HG02571 (cell line): ENCODE results near the gene TMEM254.
"Not testable (repeated sequence)": the region's sequence is repeated elsewhere in the genome, so short reads cannot be mapped to it uniquely, and the experiment has no call there.

Source experiments
- ATAC-seq: cut with Tn5 transposase; IDR thresholded peaks from one replicate; pipeline ENCODE4 v1.9.1; 2021; ENCODE audit warnings: mild to moderate bottlenecking, moderate library complexity; ENCODE audit not compliant: unreplicated experiment

Gene TMEM254, protein sequence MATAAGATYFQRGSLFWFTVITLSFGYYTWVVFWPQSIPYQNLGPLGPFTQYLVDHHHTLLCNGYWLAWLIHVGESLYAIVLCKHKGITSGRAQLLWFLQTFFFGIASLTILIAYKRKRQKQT

DNA sequence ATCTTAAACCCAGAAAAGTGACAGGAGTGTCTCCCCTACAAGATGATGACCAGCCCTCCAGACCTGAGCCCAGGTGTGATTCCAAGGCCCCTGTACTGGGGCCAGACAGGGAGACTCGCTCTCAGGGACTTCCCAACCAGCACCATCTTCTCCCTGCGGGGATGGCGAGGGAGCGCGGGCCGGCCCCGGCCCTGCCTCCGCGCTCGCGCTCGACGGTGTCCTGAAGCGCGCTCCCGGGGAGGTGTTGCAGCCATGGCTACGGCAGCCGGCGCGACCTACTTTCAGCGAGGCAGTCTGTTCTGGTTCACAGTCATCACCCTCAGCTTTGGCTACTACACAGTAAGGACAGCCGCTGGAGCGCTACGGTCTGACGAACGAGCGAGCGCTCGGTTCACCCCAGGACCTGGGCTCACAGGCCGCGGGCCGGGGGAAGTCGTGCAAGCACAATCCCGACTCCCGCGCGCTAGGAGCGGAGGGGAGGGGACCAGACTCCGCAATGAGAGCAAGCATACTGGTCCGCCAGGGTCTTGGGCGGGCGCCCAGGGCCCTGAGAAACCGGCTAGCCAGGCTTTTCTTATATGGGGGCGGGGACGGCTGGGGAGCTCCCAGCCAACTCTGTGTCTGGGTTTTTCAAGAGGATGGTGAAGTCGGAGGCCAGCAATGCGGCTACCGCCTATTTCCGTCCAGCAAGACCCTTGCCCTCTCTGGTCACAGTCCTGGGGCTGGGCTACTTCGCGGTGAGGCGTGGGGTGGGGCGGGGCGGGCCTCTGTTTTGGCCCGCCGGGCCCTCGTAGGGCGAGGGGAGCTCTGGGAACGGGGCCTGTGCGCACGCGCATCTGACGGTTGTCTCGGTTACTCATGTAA, at the start of gene TMEM254:
Gene TMEM254 (plus strand): TSS at position 218 of the 864 bp plus-strand sequence. CDS start 35 bp downstream, at position 253.
- peak; percentile 84 for ATAC-seq

DNA sequence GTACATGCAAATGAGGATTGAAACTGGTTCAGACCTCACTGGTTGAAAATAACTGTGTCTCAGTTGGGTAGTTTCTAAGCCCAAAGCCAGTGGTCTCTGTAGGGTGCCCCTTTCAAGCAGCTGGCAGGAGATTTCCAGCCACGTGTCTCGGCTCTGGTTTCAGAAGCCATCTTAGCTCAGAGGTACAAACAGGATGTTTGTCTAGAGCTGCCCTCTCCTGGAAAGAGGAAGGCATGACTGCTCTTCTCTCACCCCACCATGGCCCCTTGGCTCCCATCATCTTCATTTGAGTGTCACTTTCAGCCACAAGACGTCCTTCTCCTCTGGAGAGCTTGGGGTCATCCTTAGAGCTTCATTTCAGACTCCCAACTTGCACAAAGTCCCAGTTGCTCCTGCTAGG, 49.3 kb upstream of the TMEM254 start:
- not testable (repeated sequence) for ATAC-seq

DNA sequence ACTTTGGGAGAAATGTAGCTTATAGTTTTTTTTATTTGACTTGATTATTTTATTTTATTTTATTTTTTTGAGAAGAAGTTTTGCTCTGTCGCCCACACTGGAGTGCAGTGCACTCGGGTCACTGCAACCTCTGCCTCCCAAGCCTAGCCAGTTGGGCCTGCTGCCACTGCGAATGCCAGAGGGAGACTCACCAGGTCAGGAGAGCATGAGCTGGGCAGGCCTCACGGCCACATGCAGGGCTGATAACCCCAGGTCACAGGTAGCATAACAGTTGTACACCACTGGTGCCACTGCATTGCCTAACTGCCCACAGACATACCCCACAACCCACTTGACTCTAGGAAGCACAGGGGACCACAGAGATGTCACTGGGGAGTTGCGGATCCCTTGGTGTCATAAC, 48.6 kb upstream of the TMEM254 start:
- ATAC-seq = not testable (repeated sequence)

DNA sequence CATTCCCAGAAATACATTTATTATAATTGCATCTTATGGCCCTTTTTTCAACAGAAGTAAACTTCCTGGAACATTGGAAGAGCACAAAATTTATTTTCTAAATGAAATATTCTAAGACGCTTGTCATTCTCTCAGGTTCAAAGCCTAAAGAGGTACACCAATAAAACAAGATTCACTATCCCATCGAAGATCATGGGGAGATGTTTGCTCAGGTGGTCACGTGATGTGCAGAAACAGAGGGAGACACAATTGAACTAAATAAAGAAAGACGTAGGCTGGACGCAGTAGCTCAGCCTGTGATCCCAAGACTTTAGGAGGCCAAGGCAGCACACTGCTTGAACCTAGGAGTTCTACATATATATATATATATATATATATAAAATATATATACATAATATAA, 46.0 kb upstream of the TMEM254 start:
- ATAC-seq = no peak

DNA sequence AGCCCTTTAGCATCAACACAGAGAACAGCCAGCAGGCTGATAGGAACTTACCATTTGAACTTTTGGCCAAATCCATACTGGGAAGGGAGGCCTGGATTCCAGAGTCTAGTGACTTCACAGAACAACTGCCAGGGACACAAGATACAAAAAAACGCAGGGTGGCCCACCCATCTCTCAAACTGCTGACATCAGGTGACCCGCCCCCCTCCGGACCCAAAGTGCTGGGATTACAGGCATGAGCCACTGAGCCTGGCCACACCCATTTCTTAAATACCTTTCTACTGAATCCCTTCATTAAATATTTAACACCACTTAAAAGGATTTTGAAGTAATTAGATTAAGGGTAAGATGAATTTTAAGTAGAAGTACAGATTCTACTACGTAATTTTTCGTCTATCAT, 43.7 kb upstream of the TMEM254 start:
- not testable (repeated sequence) for ATAC-seq

DNA sequence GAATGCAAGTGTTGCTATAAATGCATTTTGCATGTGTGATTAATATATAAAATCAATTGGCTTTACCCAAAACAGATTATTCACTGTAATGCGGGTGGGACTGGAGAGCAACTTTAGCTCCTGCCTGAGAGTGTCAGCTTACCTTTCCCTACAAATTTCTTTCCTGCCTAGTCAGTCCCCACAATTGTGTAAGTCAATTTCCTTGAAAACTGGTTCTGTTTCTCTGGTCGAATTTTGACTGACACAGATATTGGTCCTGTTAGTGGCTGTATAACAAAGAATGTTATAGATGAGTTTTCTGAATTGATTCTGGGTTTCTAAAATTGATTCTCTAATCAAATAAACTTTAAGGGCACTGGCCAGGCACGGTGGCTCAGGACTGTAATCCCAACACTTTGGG, 43.0 kb upstream of the TMEM254 start:
- not testable (repeated sequence) for ATAC-seq

DNA sequence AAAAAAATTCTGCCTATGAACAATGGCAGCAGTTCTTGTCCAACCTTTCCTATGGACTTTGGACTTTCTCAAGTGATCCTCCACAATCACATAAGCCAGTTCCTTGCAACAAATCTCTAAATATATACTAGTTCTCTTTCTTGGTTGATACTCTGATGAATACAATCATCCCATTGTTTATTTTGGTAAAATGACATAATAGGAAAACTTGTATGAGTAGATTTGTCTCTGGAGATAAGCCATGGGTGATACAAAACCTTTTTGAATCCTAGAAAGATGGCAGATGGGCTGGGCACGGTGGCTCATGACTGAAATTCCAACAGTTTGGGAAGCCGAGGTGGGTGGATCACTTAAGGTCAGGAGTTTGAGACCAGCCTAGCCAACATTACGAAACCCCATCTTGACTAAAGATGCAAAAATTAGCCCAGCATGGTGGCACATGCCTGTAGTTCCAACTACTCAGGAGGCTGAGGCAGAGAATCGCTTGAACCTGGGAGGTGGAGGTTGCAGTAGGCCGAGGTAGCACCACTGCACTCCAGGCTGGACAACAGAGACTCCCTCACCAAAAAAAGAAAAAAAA, 41.5 kb upstream of the TMEM254 start:
- not testable (repeated sequence) for ATAC-seq

DNA sequence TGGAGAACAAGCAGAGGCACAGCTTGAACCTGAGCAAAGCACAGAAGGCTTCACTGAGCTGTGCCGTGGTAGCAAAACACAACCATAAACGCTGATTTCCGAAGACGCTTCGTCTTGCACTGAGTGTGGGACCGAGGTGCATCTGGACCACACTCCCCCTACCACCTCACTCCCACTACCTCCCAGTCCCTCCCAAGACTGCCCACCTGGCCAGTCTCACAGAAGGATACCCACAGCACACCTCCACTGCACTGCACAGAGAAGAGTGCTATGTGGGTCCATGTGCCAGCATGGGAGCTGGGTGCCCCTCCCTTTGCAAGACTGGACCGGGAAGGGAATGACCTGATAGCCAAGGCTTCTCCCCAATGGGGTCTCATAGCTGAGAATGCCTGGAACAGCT, 40.2 kb upstream of the TMEM254 start:
- not testable (repeated sequence) for ATAC-seq

DNA sequence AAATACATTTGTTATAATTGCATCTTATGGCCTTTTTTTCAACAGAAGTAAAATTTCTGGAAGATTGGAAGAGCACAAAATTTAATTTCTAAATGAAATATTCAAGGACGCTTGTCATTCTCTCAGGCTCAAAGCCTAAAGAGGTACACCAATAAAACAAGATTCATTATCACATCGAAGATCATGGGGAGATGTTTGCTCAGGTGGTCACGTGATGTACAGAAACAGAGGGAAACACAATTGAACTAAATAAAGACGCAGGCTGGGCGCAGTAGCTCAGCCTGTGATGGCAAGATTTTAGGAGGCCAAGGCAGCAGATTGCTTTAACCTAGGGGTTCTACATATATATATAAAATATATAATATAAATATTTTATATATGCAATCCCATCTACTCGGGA, 37.3 kb upstream of the TMEM254 start:
- no peak for ATAC-seq

DNA sequence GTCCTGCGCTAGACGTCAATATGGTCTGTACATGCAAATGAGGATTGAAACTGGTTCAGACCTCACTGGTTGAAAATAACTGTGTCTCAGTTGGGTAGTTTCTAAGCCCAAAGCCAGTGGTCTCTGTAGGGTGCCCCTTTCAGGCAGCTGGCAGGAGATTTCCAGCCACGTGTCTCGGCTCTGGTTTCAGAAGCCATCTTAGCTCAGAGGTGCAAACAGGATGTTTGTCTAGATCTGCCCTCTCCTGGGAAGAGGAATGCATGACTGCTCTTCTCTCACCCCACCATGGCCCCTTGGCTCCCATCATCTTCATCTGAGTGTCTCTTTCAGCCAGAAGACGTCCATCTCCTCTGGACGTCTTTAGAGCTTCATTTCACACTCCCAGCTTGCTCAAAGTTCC, 33.5 kb upstream of the TMEM254 start:
- not testable (repeated sequence) for ATAC-seq

DNA sequence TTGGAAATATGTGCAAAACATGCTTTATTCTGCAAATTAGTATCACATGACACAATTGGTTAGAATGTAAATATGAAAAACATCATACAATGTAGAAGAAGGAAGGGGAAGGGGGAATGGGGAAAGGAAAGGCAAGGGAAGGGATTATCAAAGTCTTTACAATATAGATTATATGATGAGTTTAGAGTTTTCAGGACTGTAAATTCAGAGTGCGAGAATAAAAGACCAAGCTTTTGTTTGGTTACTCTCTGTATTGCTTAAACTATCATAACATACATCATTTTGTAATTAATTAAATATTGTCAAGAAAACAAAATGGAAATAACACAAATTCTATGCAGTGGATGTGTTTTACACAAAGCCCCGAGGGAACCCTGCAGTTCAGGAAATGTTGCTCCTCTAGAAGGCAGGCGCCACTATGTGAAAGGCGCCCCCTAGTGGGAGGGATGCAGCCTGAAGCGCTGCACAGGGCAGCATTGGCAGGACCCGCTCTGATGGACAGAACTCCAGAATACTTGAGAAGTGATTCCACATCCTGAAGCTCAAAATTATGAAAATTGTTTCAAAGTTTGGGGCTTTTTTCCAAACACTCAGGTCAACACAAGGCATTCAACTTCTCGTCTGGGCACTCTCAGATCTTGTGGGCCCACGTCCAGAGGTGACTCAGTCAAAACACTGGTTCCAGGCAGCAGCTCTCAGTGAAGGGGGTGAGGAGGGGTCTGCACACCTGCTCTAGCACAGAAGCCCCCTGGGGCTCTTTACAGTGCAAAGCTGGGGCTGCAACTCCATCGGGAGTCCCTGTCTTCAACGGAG, 31.6 kb upstream of the TMEM254 start:
- ATAC-seq = no peak

DNA sequence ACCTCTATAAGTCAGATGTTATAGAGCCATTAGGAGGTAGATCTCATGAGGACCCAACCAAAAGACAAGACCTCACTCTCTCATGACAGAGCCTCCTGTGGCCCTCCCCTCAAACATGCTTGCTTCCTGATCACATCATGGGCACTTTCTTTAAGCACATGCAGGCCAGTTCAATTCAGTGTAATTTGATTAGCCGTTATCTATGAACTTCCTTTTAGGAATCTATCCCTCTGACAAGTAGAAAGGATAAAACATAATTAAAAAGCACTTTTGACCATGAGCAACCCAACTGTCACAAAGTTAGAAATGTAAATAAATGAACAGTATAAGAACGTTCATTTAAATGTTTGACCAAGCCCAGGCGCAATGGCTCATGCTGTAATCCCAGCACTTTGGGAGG, 27.7 kb upstream of the TMEM254 start:
- ATAC-seq = no peak

DNA sequence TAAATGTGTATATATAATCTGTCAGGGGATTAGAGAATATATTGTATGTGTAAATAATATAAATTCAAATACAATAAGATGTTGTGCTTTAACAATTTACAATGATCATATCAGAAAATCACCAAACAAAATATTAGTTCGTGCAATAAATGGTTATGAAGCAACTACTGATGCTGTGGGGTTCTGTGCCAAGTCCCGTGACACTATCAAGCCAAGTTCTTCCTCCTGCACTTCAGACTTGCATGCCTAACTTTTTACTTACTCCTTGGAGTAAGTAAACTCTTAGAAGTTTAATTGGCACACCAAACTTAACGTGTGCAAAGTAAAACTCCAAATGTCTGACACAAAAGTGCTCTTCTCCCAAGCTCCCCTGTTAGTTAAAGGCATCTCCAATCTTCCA, 26.5 kb upstream of the TMEM254 start:
- no peak for ATAC-seq

DNA sequence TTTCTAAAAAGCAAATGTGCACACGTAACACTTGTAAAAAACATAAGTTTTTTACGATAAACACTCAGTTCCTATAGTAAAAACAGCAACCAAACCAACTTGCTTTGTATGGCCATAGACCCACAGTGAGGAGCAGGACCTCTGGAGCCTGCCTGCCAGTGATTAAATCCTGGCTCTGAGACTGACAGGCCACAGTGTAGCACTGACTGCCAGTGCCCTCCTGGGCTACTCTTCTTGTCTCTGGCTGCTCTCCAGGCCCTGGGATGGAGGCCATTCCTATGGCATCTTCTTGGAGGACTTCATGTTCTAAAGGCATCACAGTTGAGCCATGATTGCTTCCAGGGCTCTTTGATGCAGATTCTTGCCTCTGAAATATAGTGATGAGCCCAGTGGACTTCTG, 22.7 kb upstream of the TMEM254 start:
- ATAC-seq = no peak

DNA sequence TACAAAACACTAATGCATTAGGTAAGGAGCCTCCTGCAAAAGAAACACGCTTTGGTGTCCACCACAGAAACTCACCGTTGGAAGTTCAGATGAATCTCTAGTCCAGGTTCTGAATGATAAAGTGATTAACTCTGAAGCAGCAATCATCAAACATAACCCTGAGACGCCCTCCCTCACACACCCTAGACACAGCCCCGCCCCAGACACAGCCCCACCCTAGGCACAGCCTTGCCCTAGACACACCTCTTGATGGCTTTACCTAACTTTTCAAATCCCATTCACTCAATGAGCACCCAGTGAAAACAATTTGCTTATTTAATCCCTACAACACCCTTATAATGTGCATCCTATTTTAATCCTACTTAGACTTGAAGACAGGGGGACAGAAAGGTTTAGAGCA, 21.3 kb upstream of the TMEM254 start:
- ATAC-seq = no peak

DNA sequence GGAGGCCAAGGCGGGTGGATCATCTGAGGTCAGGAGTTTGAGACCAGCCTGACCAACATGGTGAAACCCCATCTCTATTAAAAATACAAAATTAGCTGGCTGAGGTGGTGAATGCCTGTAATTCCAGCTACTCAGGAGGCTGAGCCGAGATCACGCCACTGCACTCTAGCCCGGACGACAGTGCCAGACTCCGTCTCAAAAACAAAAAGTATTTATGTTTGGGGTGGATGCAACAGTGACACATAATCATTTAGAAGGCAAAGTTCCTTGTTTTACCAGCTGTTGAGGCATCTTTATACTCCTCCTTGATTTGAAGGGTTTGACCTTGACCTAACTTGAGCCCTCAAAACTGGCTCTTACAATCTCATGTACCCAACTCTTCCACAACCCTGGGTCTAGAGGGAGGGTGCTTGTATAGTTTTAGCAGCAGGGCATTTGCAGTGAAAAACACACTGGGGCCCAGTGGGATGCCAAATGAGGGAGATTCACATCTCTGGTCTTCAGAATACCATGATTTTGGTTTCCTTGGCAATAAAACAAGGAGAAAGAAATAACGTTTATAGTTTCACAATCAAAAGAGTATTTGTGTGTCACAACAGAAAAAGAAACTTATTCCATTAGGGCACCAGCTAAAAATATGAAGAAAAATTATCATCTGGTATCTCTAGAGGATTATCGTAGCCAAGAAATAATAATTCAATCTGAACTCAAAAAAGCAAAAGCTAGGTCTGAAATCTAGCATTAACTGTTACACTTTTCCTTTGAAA, 14.2 kb upstream of the TMEM254 start:
- no peak for ATAC-seq

DNA sequence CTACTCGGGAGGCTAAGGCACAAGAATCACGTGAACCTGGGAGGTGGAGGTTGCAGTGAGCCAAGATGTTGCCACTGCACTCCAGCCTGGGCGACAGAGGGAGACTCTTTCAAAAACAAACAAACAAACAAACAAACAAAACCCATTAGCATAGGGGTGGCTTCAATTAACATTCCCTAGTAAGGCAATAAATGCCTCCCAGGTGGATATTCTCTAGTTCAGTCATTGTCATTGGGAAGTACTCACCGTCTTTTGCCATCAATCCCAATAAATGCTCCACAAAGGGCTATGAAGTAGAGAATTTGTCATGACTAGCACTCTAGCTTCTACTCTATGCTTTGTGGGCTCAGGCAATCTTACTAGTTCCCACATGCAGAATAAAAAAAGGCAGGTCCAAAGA, 11.7 kb upstream of the TMEM254 start:
- ATAC-seq = no peak

DNA sequence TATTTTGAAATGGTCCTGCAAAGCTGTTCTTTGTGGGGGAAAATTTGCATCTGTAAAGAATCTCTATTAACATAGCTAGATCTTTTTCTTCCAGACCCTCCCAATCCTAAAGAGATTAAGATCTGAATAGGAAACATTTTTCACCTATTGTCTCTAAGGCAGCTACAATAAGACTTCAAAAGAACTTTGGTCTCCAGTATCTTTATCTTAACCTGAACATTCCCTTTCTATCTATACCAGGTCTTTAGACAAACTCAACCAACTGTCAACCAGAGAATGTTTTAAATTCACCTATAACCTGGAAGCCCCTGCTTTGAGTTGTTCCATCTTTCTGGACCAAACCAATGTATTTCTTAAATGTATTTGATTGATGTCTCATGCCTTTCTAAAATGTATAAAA, 10.6 kb upstream of the TMEM254 start:
- ATAC-seq = not testable (repeated sequence)

DNA sequence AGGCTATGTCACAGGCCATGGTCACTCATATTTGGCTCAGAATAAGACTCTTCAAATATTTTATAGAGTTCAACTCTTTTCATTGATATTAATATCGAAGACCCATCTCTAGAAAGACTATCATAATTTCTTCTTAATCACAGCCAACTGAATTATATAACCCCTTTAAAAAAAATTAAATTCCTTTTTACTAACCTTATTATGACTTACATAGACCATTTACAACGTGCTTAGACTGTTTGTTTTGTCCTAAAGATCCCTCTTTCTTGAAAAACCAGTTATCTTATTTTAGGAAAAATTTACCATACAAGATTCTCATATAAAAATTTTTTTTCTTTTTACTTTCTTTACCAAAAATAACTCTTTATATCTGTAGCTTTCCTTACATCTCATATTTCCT, 10.2 kb upstream of the TMEM254 start:
- no peak for ATAC-seq

DNA sequence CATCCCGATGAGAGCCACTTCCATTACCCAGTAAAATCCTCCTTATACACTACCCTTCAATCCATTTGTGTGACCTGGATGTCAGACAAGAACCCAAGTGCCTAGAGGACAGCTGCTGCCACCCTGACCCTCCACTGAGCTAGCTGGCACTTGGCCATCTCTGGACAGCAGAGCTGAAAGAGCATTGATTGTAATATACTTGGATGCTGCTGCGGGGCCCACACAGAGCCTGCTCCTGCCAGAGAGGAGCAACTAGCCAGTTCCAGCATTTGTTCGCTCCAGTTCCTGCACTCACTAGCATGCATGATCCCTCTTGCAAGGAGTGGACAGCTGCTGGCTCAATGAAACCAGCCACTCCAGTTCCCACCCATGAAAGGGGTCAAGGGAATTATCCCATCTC, 8.4 kb upstream of the TMEM254 start:
- ATAC-seq = no peak

DNA sequence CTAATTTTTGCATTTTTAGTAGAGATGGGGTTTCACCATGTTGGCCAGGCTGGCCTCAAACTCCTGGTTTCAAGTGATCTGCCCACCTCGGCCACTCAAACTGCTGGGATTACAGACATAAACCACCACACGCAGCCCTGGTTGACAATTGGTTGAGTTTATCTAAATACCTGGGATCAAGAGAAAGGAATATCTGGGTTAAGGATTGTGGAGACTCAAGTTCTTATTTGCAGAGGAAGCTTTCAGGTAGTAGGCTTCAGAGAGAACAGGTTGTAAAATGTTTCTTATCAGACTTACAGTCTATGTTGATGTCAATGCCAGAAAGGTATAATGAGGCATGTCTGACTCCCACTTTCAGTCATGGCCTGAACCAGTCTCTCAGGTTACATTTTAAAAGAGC, 5.9 kb upstream of the TMEM254 start:
- ATAC-seq = no peak
